COLO829 (cell line): ENCODE measurements around the gene CCDC150.
"Not testable (repeated sequence)": the region's sequence is repeated elsewhere in the genome, so short reads cannot be mapped to it uniquely, and the experiment has no call there.

Experiments used
- DNase-seq: peaks from one replicate; pipeline ENCODE4 v3.0.0; 2012; ENCODE audit warnings: low spot score

Gene CCDC150

DNA sequence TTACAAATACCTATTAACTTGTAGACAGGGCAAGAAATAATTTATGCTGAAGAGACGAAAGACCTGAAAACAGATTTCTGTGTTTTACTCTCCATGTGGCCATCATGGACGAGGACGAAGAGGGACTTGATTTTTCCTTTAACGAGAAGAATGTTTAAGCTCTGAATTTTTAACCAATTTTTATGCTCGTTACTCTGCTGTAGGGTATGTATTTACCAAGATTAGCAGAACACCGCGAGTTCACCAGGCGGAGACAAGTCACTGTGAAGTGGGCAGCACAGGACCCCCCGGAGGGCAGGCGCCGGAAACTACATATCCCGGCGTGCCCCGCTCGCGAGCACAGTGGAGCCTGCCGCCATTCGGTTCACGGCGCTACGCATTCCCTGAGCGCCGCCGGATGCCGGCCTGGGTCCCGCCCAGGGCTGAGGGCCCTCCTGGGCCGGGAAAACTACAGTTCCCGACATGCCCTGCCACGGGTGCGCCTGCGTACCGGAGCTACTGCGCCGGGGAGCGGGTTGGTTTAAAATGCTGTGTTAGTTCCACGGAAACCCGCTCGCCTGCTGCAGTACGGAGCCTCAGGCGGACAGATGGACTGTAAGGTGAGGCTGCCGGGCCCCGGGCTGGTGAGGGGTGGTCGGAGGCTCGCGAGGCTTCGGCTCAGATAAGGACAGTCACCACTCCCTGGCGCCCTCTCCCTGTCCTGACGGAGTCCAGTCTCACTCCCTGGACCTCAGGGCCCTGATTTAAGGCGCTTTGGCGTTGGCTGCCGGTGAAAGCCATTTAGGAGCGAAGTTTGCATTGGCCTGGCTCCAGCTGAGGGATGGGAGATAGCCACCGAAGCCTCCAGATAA, at the start of gene CCDC150:
CCDC150 (plus strand) TSS at position 536 of the 851 bp plus-strand sequence; CDS start at position 588, 52 bp downstream.
- DNase-seq = peak; percentile 92

GRCh38 chr2:196590286-196590685, 49.2 kb upstream of the CCDC150 start:
- DNase-seq = no peak

- DNase-seq = no peak
Measured at GRCh38 chr2:196591004-196591403, 48.5 kb upstream of the CCDC150 start.

GRCh38 chr2:196591621-196592022, 47.9 kb upstream of the CCDC150 start:
- peak; percentile 73 for DNase-seq

DNA sequence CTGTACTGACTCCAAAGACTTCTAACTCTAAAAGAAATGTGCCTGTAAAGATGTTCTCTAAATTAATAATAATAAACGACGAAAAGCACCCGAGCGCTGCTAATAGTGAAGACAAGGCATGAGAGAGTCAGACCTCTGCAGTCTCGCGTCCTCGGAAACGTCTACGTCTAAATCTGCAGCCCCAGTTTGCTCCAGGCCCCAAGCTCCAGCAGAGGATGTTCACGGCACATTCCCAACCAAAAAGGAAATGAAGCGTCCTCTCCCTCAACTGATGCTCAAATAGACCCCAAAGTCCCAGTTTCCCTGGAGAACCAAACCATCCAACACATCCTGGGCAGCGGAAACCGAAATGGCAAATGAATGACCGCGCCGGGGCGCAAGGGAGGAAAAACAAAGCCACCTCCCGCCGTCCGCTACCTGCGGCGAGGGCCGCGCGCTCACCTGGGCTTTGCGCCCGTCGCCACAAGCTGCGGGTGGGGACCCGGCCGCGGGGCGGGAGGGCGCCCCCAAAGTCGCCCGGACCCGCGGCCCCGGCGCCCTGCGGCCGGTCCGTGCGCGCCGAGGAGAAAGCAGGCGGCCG, 47.1 kb upstream of the CCDC150 start:
- no peak for DNase-seq

GRCh38 chr2:196592911-196593881, 46.3 kb upstream of the CCDC150 start, which contains the start of gene HECW2:
TSS of gene HECW2 (minus strand) at chr2:196593554.
- no peak for DNase-seq

DNA sequence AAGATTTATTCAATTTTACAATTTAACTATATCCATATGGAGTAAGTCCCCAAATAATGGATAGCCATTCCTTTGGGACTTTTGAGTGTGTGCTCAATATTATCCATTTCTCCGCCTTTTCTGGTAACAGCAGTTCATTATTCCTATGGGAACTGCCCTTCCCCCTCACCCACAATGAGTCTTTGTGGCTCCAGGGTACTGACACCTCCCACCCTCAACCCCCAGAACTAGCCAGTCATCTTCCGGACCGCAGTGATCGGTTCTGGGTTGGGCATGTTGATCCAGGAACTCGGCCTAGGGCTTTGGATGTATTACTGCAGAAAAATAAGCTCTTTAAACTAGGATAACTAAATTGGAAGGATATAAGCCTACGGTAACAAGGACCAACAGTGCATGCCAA, 45.4 kb upstream of the CCDC150 start:
- DNase-seq = no peak

GRCh38 chr2:196597531-196597930, 42.0 kb upstream of the CCDC150 start:
- no peak for DNase-seq

- DNase-seq = no peak
Measured at GRCh38 chr2:196598412-196598811, 41.1 kb upstream of the CCDC150 start.

GRCh38 chr2:196598846-196599245, 40.7 kb upstream of the CCDC150 start:
- DNase-seq = no peak

- peak; percentile 23 for DNase-seq
Measured at GRCh38 chr2:196601430-196602306, 37.8 kb upstream of the CCDC150 start.

DNA sequence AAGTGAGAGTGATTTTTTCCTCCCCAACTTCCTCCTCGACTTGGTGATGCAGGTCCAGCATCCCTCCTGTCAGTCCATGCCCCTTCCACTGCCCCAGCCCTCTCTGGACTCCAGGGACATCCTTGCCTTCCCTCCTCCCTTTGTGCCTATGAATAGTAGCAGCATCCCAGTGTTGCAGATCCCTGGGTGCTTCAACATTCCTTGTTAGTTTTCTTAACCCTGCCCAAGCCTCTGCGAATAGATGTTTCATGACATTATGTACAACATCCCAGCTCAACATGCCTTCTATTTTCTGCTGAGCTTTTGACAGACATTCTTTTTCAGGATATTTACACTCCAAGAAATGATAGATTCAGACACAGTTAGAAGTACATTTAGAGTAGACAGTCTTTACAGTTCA, 35.3 kb upstream of the CCDC150 start:
- DNase-seq = no peak

GRCh38 chr2:196606516-196606915, 33.0 kb upstream of the CCDC150 start:
- DNase-seq = no peak

DNA sequence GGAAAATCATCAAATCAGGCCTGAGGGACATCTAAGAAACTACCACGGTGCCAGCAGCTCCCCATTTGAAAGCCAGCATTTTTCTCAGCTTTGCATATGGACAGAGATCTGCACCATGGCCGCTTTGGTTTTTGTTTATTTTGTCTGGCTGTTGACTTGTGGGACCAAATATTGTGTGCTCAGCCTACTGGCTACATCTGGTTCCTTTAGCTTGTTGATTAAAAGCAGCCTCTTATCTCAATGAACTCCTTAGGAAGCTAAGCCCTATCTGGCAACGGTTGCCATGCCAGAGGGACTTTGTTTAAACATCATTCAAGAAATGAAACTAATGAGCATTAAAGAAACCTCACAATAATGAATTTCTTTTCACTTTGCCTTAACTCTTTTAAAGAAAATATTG, 32.4 kb upstream of the CCDC150 start:
- DNase-seq = no peak

DNA sequence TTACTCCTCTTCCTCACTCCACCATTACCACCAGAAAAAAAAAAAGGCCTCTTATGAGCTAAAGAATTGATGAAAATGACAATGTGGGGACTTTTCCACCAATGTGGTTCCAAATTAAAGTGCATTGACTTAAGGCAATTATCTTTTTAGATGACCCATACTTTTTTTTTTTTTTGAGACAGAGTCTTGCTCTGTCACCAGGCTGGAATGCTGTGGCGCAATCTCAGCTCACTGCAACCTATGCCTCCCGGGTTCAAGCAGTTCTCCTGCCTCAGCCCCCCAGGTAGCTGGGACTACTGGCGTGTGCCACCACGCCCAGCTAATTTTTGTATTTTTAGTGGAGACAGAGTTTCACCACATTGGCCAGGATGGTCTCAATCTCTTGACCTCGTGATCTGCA, 31.6 kb upstream of the CCDC150 start:
- DNase-seq = not testable (repeated sequence)

- DNase-seq = no peak
Measured at GRCh38 chr2:196609806-196610205, 29.7 kb upstream of the CCDC150 start.

DNA sequence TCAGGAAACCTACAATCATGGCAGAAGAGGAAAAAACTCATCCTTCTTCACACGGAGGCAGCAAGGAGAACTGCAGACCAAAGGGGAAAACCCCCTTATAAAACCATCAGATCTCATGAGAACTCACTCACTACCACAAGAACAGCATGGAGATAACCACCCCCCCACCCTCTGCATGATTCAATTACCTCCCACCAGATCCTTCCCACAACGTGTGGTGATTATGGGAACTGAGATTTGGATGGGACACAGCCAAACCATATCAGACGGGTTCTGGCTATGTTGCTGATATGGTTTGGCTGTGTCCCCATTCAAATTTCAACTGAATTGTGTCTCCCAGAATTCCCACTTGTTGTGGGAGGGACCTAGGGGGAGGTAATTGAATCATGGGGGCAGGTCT, 28.7 kb upstream of the CCDC150 start:
- no peak for DNase-seq

DNA sequence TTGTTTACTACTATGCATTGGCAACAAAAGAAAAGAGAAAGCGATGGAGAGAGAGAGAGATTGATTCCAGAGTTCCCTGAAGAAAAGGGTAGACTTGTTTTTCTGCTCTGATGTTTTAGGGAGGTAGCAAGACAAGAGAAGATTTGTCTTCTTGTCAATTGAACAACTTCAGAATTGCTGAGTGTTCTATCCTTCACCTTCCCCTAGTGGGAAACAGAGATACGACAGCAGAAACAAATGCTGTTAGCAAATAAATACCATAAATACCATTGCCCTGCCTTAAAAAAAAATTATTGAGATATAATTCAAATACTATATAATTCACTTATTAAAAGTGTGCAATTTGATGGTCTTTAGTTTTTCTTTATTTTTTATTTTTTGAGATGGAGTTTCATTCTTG, 26.2 kb upstream of the CCDC150 start:
- DNase-seq = no peak

GRCh38 chr2:196617430-196617829, 22.1 kb upstream of the CCDC150 start:
- no peak for DNase-seq

DNA sequence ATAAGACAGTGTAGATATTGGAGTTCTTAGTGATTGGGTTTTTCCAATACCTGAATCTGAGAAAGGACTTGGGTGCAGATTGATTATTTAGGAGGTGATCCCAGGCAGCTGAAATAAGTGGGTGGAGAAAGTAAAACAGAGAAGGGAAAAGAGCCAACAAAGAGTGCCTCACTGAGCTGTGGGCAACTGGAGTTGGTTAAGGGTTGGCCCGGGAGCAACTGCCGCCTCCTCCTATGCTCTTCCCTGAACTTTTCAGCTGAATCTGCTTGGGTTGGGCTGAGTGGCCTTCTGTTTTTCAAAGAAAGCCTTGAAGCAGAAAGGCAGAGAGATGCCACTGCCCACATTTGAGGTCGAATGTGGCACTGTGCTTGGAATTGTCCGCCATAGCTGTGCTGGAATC, 20.9 kb upstream of the CCDC150 start:
- DNase-seq = no peak

DNA sequence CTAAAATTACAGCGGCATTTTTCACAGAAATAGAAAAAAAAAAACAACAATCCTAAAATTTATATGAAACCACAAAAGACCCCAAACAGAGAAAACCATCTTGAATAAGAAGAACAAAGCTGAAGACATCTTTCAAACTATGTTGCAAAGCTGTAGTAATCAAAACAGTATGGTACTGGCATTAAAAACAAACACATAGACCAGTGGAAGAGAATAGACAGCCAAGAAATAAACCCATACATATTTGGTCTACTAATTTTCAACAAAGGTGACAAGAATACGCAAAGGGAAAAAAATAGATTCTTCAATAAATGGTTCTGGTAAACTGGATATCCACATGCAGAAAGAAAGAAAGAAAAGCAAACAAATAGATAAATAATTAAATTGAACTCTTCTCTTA, 9.0 kb upstream of the CCDC150 start:
- DNase-seq = no peak
